GM18951 (cell line): ENCODE results near the gene PREX1.

Experiments used
- POLR2A ChIP-seq: IDR thresholded peaks from 4 replicates; pipeline ENCODE4 v1.6.1; 2011; ENCODE audit warnings: mild to moderate bottlenecking; ENCODE audit not compliant: insufficient read length, insufficient read depth; ENCODE audit errors: extremely low read depth
- in situ Hi-C: fragments of 300-500 bp; cut with MboI; formaldehyde crosslinking; loops from one replicate; pipeline ENCODE4 v1.12.0; 2022; ENCODE audit warnings: low sequenced_read_pairs, mixed read lengths, inconsistent platforms; ENCODE audit not compliant: unreplicated experiment

PREX1 gene

DNA sequence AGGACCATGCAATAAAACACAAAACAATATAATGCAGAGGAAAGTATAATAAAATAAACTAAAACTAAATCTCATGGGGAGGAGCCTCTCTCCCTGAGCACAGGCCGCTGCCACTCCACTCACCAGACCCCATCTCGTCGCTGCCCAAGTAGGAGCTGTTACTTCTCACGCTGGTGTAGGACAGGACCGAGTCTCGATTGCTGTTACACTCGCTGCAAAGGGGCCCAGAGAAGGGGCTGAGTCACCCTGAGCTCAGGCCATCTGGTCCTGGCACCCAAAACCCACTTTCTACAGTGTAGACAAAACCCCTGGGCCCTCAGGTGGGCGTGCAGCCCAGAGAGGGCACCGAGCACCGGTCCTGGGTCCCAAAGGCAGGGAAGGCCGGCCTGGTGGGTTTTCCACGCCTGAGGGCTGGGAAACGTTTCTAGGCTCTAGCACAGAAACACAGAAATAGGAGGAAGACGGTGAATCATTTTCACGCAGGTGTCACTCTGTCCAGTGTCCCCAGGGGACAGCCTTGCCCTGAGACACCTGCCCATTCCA is 183.4 kb downstream of the PREX1 start:
- no peak for TF ChIP-seq POLR2A
- in situ Hi-C loops, result no loop called here

DNA sequence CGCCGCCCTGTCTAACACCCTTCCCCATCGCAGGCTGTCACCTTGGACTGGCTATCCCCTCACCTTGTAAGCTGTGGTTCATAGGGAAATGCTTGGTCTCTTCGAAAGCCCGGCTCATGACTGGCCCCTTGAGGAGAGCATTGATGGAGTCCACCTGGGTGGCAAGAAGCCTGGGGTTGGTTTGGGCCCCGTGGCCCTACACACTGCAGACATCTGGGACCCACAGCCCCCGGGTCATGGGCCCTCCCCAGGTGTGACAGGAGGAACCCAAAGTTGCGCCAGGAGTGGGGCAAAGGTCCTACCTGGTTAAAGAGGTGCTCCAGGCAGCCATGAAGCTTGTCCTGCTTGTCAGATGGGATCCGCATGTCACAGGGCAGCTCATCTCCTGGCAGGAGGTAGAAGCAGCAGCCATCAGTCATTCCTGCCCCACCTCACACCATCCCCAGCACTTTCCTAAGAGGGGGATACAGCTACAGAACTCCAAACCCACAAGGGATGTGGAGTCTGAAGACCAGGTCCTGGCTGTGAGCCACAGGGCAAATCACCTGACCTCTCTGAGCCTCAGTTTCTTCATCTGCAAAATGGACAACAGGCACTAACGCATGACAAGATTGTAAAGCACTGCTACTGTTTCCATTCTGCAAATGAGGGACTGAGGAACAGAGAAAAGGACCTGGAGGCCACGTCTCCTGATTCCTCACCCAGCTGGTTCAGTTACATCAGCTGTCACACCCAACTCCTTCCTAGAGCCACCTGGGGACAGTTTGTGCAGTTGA is 185.5 kb downstream of the PREX1 start:
- in situ Hi-C loops, result no loop called here
- no peak for TF ChIP-seq POLR2A

DNA sequence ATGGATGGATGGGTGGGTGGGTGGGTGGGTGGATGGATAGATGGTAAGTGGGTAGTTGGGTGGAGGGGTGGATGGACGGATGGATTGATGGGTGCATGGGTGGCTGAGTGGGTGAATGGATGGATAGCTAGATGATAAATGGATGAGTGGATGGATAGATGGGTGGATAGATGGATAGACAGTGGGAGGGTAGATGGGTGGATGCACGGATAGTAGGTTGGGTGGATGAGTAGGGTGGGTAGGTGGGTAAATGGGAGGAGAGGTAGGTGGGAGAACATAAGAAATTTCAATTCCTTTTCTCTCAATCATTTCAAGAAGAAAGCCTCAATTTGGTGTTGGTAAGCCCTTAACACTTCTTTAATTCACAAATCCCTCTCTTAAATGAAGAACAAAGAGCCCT is 186.9 kb downstream of the PREX1 start:
- in situ Hi-C loops, result no loop called here
- TF ChIP-seq POLR2A, result no peak

- in situ Hi-C loops, result no loop called here
- no peak for TF ChIP-seq POLR2A
These were observed 187.9 kb downstream of the PREX1 start for GRCh38 chr20:48639899-48640298.

DNA sequence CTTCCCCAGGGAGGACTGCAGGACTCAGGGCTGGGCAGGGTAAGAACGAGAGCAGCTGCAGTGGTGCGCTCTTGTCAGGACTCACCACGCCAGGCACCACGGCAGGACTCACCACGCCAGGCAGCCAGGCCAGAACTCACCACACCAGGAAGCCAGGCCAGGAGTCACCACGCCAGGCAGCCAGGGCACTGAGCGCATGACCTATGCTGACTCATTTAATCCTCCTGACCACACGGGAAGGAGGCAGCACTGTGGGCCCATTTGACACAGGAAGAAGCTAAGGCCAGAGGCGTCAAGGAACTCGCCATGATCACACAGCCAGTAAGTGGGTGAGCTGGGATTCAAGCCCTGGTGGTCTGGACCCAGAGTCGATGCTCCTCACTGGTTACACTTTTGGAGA is 189.3 kb downstream of the PREX1 start:
- in situ Hi-C loops, result no loop called here
- TF ChIP-seq POLR2A, result no peak

DNA sequence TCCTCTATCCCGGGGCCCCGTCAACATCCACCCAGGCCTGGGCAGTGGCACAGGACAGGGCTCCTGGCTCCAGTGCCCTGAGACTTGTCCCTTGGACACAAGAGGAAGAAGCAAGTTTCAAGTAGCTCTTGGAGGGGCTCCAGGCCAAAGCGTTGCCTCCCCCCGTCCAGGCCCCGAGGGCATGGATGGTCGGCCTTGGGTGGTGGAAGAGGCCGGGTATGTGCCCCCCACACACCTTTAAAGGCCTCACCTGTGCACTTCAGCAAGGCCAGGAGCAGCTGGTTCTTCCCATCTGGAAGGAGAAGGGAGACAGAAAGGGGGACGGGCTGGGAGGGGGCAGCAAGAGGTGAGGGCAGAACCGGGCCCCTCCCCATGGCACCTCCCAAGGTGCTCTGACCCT is 190.3 kb downstream of the PREX1 start:
- in situ Hi-C loops, result no loop called here
- TF ChIP-seq POLR2A, result no peak

GRCh38 chr20:48636301-48636700 is 191.5 kb downstream of the PREX1 start:
- in situ Hi-C loops, result no loop called here
- no peak for TF ChIP-seq POLR2A

DNA sequence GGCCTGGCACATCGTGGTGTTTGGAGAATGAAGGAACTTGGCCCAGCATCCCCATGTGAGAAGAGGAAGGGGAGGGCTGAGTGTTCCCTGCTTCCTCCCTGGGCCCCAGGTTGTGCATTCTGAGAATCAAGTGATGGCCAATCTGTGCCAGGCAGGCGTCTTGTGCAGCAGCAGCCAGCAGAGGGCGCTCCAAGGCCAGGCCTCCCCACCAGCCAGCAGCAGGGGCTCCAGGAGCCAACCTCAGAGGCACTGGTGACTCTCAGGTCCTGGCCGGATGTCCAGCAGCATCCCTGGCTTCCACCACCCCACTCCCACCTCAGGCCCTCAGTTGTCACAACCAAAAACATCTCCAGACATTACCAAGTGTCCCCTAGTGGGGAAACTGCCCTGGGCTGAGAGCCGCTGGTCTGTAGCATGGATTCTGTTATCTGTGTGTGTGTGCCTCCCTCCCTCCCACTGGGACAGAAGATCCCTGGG is 192.0 kb downstream of the PREX1 start:
- in situ Hi-C loops, result no loop called here
- no peak for TF ChIP-seq POLR2A

- TF ChIP-seq POLR2A, result no peak
These were observed 192.4 kb downstream of the PREX1 start for GRCh38 chr20:48635361-48635760.

GRCh38 chr20:48634641-48635040 is 193.2 kb downstream of the PREX1 start:
- in situ Hi-C loops, result no loop called here
- TF ChIP-seq POLR2A, result no peak

More at GRCh38 chr20:48635361-48635760, 192.4 kb downstream of the PREX1 start:
- in situ Hi-C loops, result no loop called here

- in situ Hi-C loops, result no loop called here
These were observed 194.1 kb downstream of the PREX1 start for GRCh38 chr20:48633620-48634257.

DNA sequence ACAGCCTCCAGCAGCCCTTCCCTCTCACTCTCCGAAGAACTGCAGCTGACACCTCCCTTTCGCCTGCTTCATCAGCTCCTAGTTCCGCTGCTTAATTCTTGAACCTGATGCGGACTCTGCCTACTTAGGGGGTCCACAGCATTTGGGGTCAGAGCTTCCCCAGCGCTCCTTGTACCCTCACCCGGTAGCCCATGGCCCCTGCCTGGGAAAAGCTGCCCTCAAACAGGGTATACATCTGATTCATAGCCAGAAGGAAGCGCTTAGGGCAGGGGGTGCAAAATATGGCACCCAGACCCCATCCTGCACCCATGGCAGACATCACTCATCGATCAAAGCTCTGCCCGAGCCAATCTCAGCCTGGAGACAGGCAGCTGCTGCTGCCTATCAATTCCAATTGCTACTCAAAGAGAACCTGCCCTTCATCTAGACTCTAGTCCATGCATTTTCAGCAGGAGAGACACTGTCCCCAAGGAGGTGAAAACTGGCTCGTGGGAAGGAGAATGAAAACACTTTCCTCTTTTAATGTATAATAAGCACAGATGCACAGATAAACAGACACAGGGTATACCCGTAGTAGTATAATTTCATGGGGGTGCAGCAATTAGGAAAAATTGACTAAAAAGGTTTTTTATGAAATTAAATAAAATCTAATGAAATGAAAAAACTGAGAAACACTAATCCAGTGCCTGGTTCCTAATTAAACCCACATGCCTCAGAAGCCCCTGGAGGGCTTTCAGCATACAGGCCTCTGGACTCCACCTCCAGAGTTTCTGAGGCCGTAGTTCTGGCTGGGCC is 194.8 kb downstream of the PREX1 start:
- no peak for TF ChIP-seq POLR2A
- in situ Hi-C loops, result no loop called here

More at GRCh38 chr20:48633620-48634257, 194.1 kb downstream of the PREX1 start:
- TF ChIP-seq POLR2A, result no peak
